ENCODE data around the gene S100A4. TPM values are rescaled to one million over a fixed set of nuclear protein-coding genes. Genes with fewer than 3 reads are reported as not detected.
"Not testable (repeated sequence)": the region's sequence is repeated elsewhere in the genome, so short reads cannot be mapped to it uniquely, and the experiment has no call there.

Gene S100A4
- total and polyA plus RNA-seq, 2 donors = 76.8 to 305 TPM

GRCh38 chr1:153583976-153584375 lies 38.4 kb upstream of the S100A4 start:
- H3K4me3 ChIP-seq (ENCODE audit: low read length in 2 of 2) = no peak overlapping the region
- no peaks in the 10 kb centered on the region for H3K9me3 ChIP-seq (ENCODE audit: control insufficient read depth in 2 of 2, insufficient read depth in 1 of 2, low read length in 1 of 2)
- WGBS = 96% methylated on average over 2 of the region's 2 CpGs
- H3K4me1 ChIP-seq (ENCODE audit: control insufficient read depth in 2 of 2, insufficient read depth in 2 of 2, low read length in 2 of 2) = no peaks in the 10 kb centered on the region
- H3K27me3 ChIP-seq (ENCODE audit: control insufficient read depth in 2 of 2, insufficient read depth in 1 of 2, low read length in 1 of 2) = no peaks in the 10 kb centered on the region
- no peaks in the 10 kb centered on the region for H3K36me3 ChIP-seq (ENCODE audit: control insufficient read depth in 2 of 2, insufficient read depth in 2 of 2, low read length in 1 of 2)
- no peak overlapping the region for H3K27ac ChIP-seq (ENCODE audit: low read depth in 1 of 2, low read length in 1 of 2)
- DNase-seq (ENCODE audit: low read depth in 6 of 9, low spot score in 9 of 9) = no peak

- H3K4me1 ChIP-seq (ENCODE audit: control insufficient read depth in 2 of 2, insufficient read depth in 2 of 2, low read length in 2 of 2); H3K36me3 ChIP-seq (ENCODE audit: control insufficient read depth in 2 of 2, insufficient read depth in 2 of 2, low read length in 1 of 2); H3K4me3 ChIP-seq (ENCODE audit: low read length in 2 of 2); H3K9me3 ChIP-seq (ENCODE audit: control insufficient read depth in 2 of 2, insufficient read depth in 1 of 2, low read length in 1 of 2); DNase-seq (ENCODE audit: low read depth in 6 of 9, low spot score in 9 of 9); H3K27ac ChIP-seq (ENCODE audit: low read depth in 1 of 2, low read length in 1 of 2); H3K27me3 ChIP-seq (ENCODE audit: control insufficient read depth in 2 of 2, insufficient read depth in 1 of 2, low read length in 1 of 2): not testable (repeated sequence)
- WGBS = 96% methylated on average over 3 of the region's 3 CpGs
Measured at GRCh38 chr1:153583514-153583913, 37.9 kb upstream of the S100A4 start.

- not testable (repeated sequence) for H3K27me3 ChIP-seq (ENCODE audit: control insufficient read depth in 2 of 2, insufficient read depth in 1 of 2, low read length in 1 of 2); H3K27ac ChIP-seq (ENCODE audit: low read depth in 1 of 2, low read length in 1 of 2); DNase-seq (ENCODE audit: low read depth in 6 of 9, low spot score in 9 of 9); H3K9me3 ChIP-seq (ENCODE audit: control insufficient read depth in 2 of 2, insufficient read depth in 1 of 2, low read length in 1 of 2); H3K4me3 ChIP-seq (ENCODE audit: low read length in 2 of 2); H3K4me1 ChIP-seq (ENCODE audit: control insufficient read depth in 2 of 2, insufficient read depth in 2 of 2, low read length in 2 of 2); H3K36me3 ChIP-seq (ENCODE audit: control insufficient read depth in 2 of 2, insufficient read depth in 2 of 2, low read length in 1 of 2)
- 98% methylated on average over 34 of the region's 34 CpGs for WGBS
Measured at GRCh38 chr1:153582836-153583235, 37.2 kb upstream of the S100A4 start.

- no peak overlapping the region for H3K27ac ChIP-seq (ENCODE audit: low read depth in 1 of 2, low read length in 1 of 2)
- 94% methylated on average over 3 of the region's 3 CpGs for WGBS
- peaks cover 0 to 7% of the 10 kb centered on the region in 2 donors for H3K27me3 ChIP-seq (ENCODE audit: control insufficient read depth in 2 of 2, insufficient read depth in 1 of 2, low read length in 1 of 2)
Measured at GRCh38 chr1:153578936-153579335, 33.3 kb upstream of the S100A4 start.

GRCh38 chr1:153578490-153578889 lies 32.9 kb upstream of the S100A4 start:
- H3K27me3 ChIP-seq (ENCODE audit: control insufficient read depth in 2 of 2, insufficient read depth in 1 of 2, low read length in 1 of 2) = peaks cover 0 to 7% of the 10 kb centered on the region in 2 donors
- no peak for DNase-seq (ENCODE audit: low read depth in 6 of 9, low spot score in 9 of 9)
- no peaks in the 10 kb centered on the region for H3K36me3 ChIP-seq (ENCODE audit: control insufficient read depth in 2 of 2, insufficient read depth in 2 of 2, low read length in 1 of 2)
- no peaks in the 10 kb centered on the region for H3K4me1 ChIP-seq (ENCODE audit: control insufficient read depth in 2 of 2, insufficient read depth in 2 of 2, low read length in 2 of 2)
- H3K9me3 ChIP-seq (ENCODE audit: control insufficient read depth in 2 of 2, insufficient read depth in 1 of 2, low read length in 1 of 2) = no peaks in the 10 kb centered on the region
- H3K27ac ChIP-seq (ENCODE audit: low read depth in 1 of 2, low read length in 1 of 2) = no peak overlapping the region
- no peak overlapping the region for H3K4me3 ChIP-seq (ENCODE audit: low read length in 2 of 2)

More at GRCh38 chr1:153578936-153579335, 33.3 kb upstream of the S100A4 start:
- Histone ChIP-seq H3K9me3 (ENCODE audit: control insufficient read depth in 2 of 2, insufficient read depth in 1 of 2, low read length in 1 of 2) (no peaks in the 10 kb centered on the region), H3K4me3 (ENCODE audit: low read length in 2 of 2) (no peak overlapping the region), H3K36me3 (ENCODE audit: control insufficient read depth in 2 of 2, insufficient read depth in 2 of 2, low read length in 1 of 2) (no peaks in the 10 kb centered on the region), H3K4me1 (ENCODE audit: control insufficient read depth in 2 of 2, insufficient read depth in 2 of 2, low read length in 2 of 2) (no peaks in the 10 kb centered on the region)
- no peak for DNase-seq (ENCODE audit: low read depth in 6 of 9, low spot score in 9 of 9)

- Histone ChIP-seq H3K27me3 (ENCODE audit: control insufficient read depth in 2 of 2, insufficient read depth in 1 of 2, low read length in 1 of 2) (peaks cover 0 to 7% of the 10 kb centered on the region in 2 donors), H3K27ac (ENCODE audit: low read depth in 1 of 2, low read length in 1 of 2) (no peak overlapping the region), H3K4me1 (ENCODE audit: control insufficient read depth in 2 of 2, insufficient read depth in 2 of 2, low read length in 2 of 2) (no peaks in the 10 kb centered on the region), H3K9me3 (ENCODE audit: control insufficient read depth in 2 of 2, insufficient read depth in 1 of 2, low read length in 1 of 2) (no peaks in the 10 kb centered on the region), H3K4me3 (ENCODE audit: low read length in 2 of 2) (no peak overlapping the region), H3K36me3 (ENCODE audit: control insufficient read depth in 2 of 2, insufficient read depth in 2 of 2, low read length in 1 of 2) (no peaks in the 10 kb centered on the region)
- DNase-seq (ENCODE audit: low read depth in 6 of 9, low spot score in 9 of 9) = no peak
- WGBS = 86% methylated on average over 9 of the region's 9 CpGs
Measured at GRCh38 chr1:153577624-153578051, 32.0 kb upstream of the S100A4 start.

GRCh38 chr1:153577138-153577537 lies 31.5 kb upstream of the S100A4 start:
- Histone ChIP-seq H3K27ac (ENCODE audit: low read depth in 1 of 2, low read length in 1 of 2) (no peak overlapping the region), H3K4me3 (ENCODE audit: low read length in 2 of 2) (no peak overlapping the region), H3K9me3 (ENCODE audit: control insufficient read depth in 2 of 2, insufficient read depth in 1 of 2, low read length in 1 of 2) (no peaks in the 10 kb centered on the region), H3K36me3 (ENCODE audit: control insufficient read depth in 2 of 2, insufficient read depth in 2 of 2, low read length in 1 of 2) (no peaks in the 10 kb centered on the region), H3K27me3 (ENCODE audit: control insufficient read depth in 2 of 2, insufficient read depth in 1 of 2, low read length in 1 of 2) (peaks cover 0 to 7% of the 10 kb centered on the region in 2 donors), H3K4me1 (ENCODE audit: control insufficient read depth in 2 of 2, insufficient read depth in 2 of 2, low read length in 2 of 2) (no peaks in the 10 kb centered on the region)
- DNase-seq (ENCODE audit: low read depth in 6 of 9, low spot score in 9 of 9) = no peak
- 43% methylated on average over 4 of the region's 4 CpGs for WGBS

- H3K27ac ChIP-seq (ENCODE audit: low read depth in 1 of 2, low read length in 1 of 2); H3K9me3 ChIP-seq (ENCODE audit: control insufficient read depth in 2 of 2, insufficient read depth in 1 of 2, low read length in 1 of 2); DNase-seq (ENCODE audit: low read depth in 6 of 9, low spot score in 9 of 9); H3K27me3 ChIP-seq (ENCODE audit: control insufficient read depth in 2 of 2, insufficient read depth in 1 of 2, low read length in 1 of 2); H3K36me3 ChIP-seq (ENCODE audit: control insufficient read depth in 2 of 2, insufficient read depth in 2 of 2, low read length in 1 of 2); H3K4me1 ChIP-seq (ENCODE audit: control insufficient read depth in 2 of 2, insufficient read depth in 2 of 2, low read length in 2 of 2); H3K4me3 ChIP-seq (ENCODE audit: low read length in 2 of 2): not testable (repeated sequence)
- WGBS = 96% methylated on average over 10 of the region's 10 CpGs
Measured at GRCh38 chr1:153575497-153575896, 29.9 kb upstream of the S100A4 start.

GRCh38 chr1:153575081-153575491 lies 29.5 kb upstream of the S100A4 start:
- not testable (repeated sequence) for H3K27ac ChIP-seq (ENCODE audit: low read depth in 1 of 2, low read length in 1 of 2); DNase-seq (ENCODE audit: low read depth in 6 of 9, low spot score in 9 of 9); H3K4me1 ChIP-seq (ENCODE audit: control insufficient read depth in 2 of 2, insufficient read depth in 2 of 2, low read length in 2 of 2); H3K36me3 ChIP-seq (ENCODE audit: control insufficient read depth in 2 of 2, insufficient read depth in 2 of 2, low read length in 1 of 2); H3K4me3 ChIP-seq (ENCODE audit: low read length in 2 of 2); H3K27me3 ChIP-seq (ENCODE audit: control insufficient read depth in 2 of 2, insufficient read depth in 1 of 2, low read length in 1 of 2); H3K9me3 ChIP-seq (ENCODE audit: control insufficient read depth in 2 of 2, insufficient read depth in 1 of 2, low read length in 1 of 2)
- 93% methylated on average over 35 of the region's 35 CpGs for WGBS

GRCh38 chr1:153573351-153573750 lies 27.7 kb upstream of the S100A4 start:
- DNase-seq (ENCODE audit: low read depth in 6 of 9, low spot score in 9 of 9) = no peak
- 68% methylated on average over 3 of the region's 3 CpGs for WGBS

More at GRCh38 chr1:153573351-153573750, 27.7 kb upstream of the S100A4 start:
- Histone ChIP-seq H3K9me3 (ENCODE audit: control insufficient read depth in 2 of 2, insufficient read depth in 1 of 2, low read length in 1 of 2) (no peaks in the 10 kb centered on the region), H3K4me1 (ENCODE audit: control insufficient read depth in 2 of 2, insufficient read depth in 2 of 2, low read length in 2 of 2) (peaks cover 0 to 6% of the 10 kb centered on the region in 2 donors), H3K36me3 (ENCODE audit: control insufficient read depth in 2 of 2, insufficient read depth in 2 of 2, low read length in 1 of 2) (no peaks in the 10 kb centered on the region), H3K27me3 (ENCODE audit: control insufficient read depth in 2 of 2, insufficient read depth in 1 of 2, low read length in 1 of 2) (peaks cover 0 to 7% of the 10 kb centered on the region in 2 donors), H3K4me3 (ENCODE audit: low read length in 2 of 2) (no peak overlapping the region), H3K27ac (ENCODE audit: low read depth in 1 of 2, low read length in 1 of 2) (peak overlapping the region in 1 of 2 donors; percentile 54)

Measured in thymus (tissue), 11 donors.